ENCODE results near the gene INPP1.

GRCh38 chr2:190410166-190410565 lies 66.8 kb downstream of the INPP1 start:
- TF ChIP-seq CTCF (IDR thresholded peaks at IDR 0.05; ENCODE audit: low read depth, low read length) (no peak), EZH2phosphoT487 (IDR thresholded peaks at IDR 0.05; ENCODE audit: low read depth) (no peak)

Data from OCI-LY3 (cell line).